Epidermal melanocyte (primary cell): ENCODE results near the gene MS4A14.
"Not testable (repeated sequence)": the region's sequence is repeated elsewhere in the genome, so short reads cannot be mapped to it uniquely, and the experiment has no call there.

Source experiments
- DNase-seq: peaks from one replicate; pipeline ENCODE4 v3.0.0; 2011; ENCODE audit warnings: low spot score; ENCODE audit not compliant: insufficient read length

Gene MS4A14

DNA sequence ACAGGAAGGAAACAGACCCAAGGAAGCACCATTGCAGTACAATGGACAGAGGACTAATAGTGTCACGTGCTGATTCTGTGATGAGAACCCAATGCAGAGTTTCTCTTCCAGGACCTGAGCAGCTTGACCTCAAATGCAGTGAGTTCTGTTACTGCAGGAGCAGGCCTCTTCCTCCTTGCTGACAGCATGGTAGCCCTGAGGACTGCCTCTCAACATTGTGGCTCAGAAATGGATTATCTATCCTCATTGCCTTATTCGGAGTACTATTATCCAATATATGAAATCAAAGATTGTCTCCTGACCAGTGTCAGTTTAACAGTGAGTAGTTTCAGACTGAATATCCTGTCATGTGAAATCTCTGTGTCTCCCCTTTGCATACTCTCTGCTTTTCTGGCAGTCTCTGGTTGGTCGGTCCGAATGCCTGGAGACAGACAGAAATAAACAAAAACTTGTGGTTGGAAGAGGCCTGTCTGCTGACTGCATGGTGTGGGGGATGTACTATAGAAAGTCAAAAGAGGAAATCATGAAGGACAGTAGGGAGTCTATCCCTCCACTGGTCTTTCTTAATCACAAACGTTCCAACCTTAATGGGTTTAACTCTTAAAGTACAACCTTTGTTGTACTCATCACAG is 6.9 kb upstream of the MS4A14 start:
- DNase-seq: peak; percentile 44

DNA sequence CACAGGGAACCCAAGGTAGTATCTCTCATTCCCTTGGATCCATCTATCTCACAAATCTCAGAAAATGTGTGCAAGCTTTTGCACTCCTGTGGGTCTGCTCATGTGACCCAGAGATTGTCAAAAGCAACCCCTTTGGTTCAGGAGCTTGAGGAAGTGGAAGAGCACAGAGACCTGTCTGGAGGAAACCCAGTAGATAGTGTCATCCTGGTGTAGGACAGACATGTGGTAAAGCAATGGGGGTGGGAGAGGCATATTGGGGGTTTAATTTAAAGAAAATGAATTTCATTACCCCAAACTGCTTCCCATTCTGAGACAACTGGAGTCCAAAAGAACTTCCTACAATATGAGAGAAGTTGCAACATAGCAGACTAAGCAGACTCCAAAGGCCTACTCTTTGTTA is 5.8 kb upstream of the MS4A14 start:
- no peak for DNase-seq

DNA sequence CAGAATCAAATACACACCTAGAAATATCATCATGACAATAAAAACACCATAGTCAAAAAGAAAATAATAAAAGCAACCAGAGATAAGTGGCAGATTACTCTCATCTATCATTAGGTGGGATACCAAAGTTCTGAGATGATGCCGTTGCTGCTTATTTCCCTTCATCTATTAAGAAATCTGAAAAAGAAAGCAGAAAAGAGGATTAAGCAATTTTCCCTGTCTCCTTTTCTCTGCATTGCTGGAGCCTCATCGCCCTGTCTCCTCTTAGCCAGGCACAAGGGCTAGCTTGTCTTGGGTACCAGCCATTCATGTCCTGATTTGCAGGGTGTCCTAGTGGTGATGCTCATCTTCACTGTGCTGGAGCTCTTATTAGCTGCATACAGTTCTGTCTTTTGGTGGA is 3.9 kb upstream of the MS4A14 start:
- no peak for DNase-seq

DNA sequence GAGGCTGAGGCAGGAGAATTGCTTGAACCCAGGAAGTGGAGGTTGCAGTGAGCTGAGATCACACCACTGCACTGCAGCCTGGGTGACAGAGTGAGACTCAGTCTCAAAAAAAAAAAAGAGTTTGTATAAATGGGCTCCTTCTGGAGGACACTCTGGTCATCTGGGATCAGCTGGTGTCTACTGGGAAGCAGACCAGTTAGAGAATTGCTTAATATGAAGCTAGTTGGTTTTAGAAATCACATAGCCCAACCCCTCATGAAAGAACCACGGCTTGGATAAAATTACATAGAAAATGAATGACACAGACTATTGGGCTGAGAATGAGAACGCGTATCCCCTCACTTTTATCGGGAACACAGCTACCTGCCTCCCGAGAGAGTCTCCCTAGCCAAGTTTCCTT is 3.2 kb upstream of the MS4A14 start:
- no peak for DNase-seq

DNA sequence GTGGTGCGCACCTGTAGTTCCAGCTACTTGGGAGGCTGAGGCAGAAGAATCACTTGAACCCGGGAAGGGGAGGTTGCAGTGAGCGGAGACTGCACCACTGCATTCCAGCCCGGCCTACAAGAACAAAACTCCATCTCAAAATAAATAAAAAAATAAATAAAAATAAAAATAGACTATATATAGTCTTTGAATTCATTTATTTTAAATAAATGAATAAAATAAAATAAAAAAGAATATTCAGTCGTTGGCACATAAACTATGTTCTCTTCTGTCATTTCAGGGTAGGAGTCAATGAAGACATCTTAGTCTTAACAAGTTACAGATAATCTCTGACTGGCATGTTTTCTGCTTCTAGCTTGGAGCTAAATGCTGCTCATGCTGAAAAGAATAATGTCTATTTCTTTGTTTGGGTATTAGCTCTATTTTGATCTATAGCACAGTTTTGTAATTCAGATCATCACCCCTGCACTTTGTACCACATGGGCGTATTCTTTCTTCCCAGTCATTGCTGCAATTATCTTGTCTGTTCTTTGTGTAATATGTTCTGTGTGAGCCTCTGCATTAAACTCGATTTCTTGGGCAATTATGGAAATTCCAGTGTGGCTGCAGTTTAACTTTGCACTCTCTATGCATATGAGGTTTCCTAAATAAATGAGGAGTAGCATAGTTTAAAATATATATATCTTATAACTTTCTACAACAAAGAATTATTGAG is 1.4 kb upstream of the MS4A14 start:
- DNase-seq: no peak

DNA sequence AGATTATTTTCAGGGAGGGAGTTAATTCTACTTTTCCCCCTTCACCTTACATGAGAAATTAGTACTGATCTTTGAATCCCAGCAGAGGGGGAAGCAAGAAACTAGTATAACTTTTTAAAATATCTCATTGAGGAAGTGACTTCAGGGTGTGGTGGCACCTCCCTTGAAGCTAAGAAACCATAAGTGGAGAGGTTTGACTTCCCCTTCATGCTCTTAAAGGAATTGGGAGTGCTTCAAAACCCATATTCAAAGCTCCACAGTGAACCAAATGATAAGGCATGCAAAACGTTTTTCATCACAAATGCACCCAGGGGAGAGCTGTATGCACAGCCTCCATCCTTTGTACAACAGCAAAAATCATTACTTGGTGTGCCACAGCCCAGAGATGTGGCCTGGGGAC is 540 bp downstream of the MS4A14 start:
- DNase-seq: no peak

DNA sequence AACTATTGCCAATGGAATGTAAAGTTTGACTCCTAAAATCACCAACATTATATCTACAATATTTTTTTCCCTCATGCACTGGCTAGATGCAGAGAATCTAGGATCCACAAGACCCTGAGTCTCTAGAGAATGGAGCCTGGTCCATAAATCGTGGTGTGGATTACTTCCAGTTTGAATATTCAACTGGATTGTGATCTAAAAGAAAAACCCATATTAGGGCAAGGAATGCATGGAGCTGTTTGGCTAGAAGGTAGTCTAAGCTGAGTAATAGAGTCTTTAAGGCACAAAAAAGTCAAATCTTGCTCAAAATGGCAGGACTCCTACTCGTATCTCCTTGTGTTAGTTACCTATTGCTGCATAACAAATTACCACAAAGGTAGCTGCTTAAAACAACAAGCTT is 23.8 kb downstream of the MS4A14 start:
- no peak for DNase-seq

DNA sequence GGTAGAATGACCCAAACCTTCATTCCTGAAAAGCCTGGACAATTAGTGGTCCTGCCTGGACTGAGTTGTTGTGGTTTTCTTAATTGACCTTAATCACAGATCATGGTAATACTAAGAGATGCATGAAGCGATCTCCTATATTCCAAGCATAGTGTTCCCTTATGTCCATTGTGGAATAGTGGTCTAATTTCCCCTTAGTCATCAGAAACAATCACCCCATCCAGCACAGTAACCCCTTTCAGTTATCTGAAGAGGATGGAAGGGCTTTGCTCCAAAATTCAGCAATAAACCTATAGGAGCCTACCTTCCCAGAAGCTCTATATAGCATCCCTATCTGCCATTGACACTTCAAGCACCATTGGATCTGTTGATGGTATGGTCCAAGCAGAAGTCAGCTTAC is 26.4 kb downstream of the MS4A14 start:
- no peak for DNase-seq

DNA sequence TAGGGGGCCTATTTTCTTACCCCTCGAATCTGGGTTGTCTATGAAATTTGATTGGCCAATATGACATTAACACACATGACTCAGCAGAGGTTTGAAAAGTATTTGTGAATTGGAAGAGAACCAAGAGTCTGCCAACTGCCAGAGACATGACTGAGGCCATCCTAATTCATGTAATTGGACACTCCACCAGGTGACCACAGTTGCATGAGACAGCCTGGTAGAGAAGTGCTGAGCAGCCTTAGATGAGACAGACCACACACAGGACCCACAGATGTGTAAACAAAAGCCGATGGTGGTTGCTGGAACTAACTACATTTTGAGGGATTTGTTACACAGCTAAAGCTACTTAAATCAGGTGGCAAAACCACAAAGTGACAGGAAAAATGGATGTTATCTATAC is 32.3 kb downstream of the MS4A14 start:
- no peak for DNase-seq

DNA sequence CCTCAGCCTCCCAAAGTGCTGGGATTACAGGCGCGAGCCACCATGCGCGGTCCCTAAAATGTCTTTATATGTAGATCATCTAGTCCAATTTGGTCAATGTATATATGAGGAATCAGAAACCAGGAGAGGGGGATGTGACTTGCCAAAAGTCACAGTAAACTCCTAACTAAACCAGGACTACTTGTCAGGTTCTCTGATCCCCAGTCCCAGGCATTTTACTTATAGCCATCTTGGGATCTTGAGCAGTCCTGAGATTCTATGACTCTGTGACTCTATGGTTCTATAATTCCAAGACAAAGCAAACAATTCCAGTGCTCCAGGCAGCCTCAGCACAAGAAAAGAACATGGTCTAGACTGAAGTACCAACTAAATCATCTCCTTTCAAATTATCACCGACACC is 33.0 kb downstream of the MS4A14 start, which contains the start of gene MS4A5:
Gene MS4A5, plus strand, starts transcription at position 301 of the 400 bp plus-strand sequence. CDS start 103 bp downstream, outside the sequence.
- DNase-seq: no peak

DNA sequence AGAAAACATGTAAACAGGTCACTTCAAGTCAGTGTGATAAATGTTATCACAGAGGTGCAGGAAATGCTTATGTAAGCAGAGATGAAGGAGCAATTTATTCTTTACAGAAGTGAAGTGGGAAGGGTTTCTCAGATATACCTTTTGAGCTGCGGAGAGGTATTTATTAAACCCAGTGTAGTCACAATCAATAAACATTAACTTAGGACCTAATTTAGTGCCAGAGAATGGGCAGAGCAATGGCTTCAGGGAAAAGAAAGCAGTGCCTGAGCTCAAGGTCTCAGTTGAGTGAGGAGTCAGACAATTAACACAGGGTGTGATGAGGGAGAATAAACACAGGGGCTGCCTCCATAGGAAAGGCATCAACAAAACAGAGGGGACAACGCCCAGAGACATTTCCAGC is 35.0 kb downstream of the MS4A14 start:
- no peak for DNase-seq

DNA sequence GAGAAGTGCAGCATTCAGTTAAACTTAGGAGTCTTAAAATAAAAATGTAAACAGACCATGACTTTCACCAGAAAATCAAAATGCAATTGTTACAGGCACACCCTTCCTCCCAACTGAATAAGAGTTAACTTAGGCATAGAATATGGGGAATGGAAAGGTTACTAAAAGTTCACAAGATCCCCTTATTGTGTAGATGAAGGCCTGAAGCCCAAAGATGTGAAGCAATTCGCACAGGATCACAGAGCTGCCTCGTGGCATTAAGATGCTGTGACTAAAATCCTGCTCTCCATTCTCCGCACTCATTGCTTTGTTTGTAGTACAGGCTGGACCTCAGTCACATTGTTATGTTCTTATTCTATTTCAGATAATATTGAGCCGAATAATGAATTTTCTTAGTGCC is 37.1 kb downstream of the MS4A14 start:
- DNase-seq: no peak

DNA sequence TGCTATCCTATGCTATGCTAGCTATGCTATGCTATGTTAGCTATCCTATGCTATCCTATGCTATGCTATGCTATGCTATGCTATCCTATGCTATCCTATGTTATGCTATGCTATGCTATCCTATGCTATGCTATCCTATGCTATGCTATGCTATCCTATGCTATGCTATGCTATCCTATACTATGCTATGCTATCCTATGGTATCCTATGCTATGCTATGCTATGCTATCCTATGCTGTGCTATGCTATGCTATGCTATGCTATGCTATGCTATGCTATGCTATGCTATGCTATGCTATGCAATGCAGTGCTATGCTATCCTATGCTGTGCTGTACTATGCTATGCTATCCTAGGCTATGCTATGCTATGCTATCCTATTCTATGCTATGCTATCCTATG is 50.8 kb downstream of the MS4A14 start:
- DNase-seq: no peak

DNA sequence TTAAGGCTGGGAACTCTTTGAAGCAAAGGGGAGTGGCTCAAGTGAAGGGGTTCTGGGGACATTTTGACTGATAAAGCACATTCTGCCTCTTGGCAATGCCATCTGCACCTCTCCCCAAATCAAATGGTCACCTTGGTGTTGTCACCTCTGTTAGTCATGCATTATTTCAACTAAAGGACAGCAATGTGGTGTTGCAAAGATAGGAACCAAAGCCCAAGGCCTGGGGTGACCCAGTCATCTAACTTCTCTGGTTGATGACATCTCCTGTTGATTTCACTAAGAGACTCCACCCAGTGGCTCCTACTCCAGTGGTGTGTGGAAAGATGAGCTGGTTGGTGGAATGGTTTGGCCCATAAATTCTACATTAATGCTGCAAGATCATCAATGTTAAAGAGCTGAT is 51.6 kb downstream of the MS4A14 start:
- no peak for DNase-seq

DNA sequence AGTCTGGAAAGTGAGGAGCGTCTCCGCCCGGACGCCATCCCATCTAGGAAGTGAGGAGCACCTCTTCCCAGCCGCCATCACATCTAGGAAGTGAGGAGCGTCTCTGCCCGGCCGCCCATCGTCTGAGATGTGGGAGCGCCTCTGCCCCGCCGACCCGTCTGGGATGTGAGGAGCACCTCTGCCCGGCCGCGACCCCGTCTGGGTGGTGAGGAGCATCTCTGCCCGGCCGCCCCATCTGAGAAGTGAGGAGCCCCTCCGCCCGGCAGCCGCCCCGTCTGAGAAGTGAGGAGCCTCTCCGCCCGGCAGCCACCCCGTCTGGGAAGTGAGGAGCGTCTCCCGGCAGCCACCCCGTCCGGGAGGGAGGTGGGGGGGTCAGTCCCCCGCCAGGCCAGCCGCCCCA is 54.9 kb downstream of the MS4A14 start:
- not testable (repeated sequence) for DNase-seq

DNA sequence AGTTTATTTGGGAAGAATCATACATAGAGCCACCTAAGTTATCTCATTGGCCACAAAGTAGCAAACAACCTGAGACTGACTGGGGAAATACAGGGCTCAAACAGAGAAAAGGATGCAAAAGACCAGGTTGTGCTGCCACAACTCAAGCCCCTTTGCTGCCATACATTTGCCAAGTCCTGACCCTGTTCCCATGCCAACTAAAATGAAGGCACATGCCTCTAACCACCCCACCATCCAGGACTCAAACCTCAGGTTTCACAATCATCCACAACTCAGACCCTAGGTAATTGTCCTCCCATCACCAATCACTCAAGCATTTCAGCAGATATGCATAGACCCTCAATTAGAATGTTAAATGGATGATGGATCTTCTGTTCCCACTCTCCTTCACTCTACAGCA is 58.0 kb downstream of the MS4A14 start:
- no peak for DNase-seq

DNA sequence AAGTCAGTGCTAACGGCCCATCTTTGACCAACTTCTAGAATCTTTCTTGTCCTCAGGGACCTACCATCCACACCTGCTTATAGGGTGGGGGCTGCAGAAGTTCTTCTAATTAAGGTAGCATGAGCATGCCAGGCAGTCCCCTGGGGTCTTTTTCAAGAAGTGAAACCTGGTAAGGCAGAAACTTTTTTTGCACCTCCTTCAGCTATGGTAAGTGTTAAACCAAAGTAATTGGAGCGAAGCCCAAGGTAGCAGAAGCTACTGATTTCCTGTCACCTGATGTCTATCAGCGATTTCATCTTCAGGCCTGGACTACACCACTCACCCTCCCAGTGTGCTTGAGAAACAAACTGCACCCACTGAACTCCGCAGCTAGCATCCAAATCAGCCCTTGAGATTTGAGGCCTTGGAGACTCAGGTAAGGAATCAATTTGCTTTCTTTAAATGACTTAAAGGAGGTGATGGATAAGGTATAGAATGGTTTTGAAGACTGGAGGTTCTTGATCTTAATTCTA is 59.3 kb downstream of the MS4A14 start, which contains the start of gene MS4A1:
Gene MS4A1, plus strand, starts transcription at position 317 of the 512 bp plus-strand sequence. CDS start 6,528 bp downstream, outside the sequence.
- DNase-seq: no peak

DNA sequence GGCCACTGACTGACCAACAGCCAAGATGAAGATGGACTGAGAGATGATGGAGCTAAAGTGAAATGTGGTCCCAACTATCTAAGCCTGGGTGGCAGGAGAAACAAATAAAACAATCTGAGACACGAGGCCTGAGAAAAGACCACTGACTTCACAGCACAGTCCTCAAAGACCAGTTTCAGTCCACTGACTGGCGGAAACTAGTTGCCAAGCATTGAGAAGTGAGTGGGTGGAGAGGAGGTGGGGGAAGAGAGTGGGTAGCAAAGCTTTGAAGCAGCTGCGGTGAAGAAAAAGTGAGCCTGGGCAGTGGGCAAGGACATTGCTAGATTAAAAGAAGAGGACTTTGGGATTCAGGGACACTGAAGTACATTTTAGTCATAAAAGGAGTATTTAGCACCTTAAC is 61.3 kb downstream of the MS4A14 start:
- DNase-seq: no peak

DNA sequence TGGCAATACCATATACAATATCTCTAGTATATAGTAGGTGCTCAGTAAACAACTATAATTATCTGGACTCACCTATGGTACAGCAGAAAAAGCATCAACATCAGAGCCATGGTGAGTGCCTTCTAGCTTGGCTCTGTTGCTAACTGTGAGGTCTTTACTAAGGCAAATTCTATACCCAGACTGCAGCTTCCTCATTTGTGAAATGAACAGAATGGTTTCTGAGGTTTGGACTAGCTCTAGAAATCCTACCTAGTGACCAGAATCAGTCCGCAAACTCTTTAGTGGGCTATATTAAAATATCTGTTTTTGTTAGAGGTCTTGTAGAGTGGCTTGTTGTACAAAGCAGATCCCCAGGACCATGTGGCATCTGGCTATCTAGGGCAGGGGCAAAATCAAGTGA is 63.1 kb downstream of the MS4A14 start:
- DNase-seq: no peak
